ENCODE data around the gene HSP90AA1.
"Not testable (repeated sequence)": the region's sequence is repeated elsewhere in the genome, so short reads cannot be mapped to it uniquely, and the experiment has no call there.

DNA sequence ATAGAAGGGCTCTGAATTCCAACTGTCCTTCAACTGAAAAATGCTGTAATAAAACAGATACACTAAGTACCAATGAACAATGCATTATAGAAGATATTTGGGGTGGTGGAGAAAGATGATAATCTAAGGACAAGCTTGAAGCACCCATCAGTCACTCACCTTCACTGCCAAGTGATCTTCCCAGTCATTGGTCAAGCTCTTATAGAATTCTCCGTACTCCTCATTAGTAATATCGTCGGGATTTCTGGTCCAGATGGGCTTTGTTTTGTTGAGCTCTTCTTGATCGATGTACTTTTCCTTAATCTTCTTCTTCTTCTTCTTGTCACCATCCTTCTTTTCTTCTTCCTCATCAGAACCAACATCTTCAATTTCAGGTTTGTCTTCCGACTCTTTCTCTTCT is 2.3 kb downstream of the HSP90AA1 start:
- TF ChIP-seq, protein P1, sequence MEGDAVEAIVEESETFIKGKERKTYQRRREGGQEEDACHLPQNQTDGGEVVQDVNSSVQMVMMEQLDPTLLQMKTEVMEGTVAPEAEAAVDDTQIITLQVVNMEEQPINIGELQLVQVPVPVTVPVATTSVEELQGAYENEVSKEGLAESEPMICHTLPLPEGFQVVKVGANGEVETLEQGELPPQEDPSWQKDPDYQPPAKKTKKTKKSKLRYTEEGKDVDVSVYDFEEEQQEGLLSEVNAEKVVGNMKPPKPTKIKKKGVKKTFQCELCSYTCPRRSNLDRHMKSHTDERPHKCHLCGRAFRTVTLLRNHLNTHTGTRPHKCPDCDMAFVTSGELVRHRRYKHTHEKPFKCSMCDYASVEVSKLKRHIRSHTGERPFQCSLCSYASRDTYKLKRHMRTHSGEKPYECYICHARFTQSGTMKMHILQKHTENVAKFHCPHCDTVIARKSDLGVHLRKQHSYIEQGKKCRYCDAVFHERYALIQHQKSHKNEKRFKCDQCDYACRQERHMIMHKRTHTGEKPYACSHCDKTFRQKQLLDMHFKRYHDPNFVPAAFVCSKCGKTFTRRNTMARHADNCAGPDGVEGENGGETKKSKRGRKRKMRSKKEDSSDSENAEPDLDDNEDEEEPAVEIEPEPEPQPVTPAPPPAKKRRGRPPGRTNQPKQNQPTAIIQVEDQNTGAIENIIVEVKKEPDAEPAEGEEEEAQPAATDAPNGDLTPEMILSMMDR (IDR thresholded peaks at IDR 0.05) = not testable (repeated sequence)
- TF ChIP-seq POLR2AphosphoS5 (IDR thresholded peaks at IDR 0.05) = not testable (repeated sequence)
